HepG2 (cell line): ENCODE measurements around the gene CAMK1D. TPM values are rescaled to one million over a fixed set of nuclear protein-coding genes. Genes with fewer than 3 reads are reported as not detected.

Experiments used
- ATAC-seq: fragments of 200-7000 bp; cut with Tn5 transposase; 3 replicates; pipeline ENCODE4 v1.9.1; 2020; ENCODE audit warnings: mild to moderate bottlenecking, moderate library complexity
- BruUV-seq: library from RNA; stranded (reverse); fragments of 400-500 nt; replicated peaks from 2 replicates; lab custom pipeline; 2021; lab: Mats Ljungman, UMichigan
- CTCF ChIA-PET: fragments of 300-600 bp; formaldehyde crosslinking; extraction: SDS; loops from one replicate; lab custom pipeline; 2021; ENCODE audit warnings: low total read pairs, inconsistent platforms, low intra/inter-chr PET ratio; lab: Yijun Ruan, JAX
- POLR2A ChIA-PET: fragments of 350-600 bp; sonication (Branson Sonifier 250); formaldehyde crosslinking; loops from one replicate; lab custom pipeline; 2020; ENCODE audit warnings: antibody characterized with exemption, inconsistent platforms; lab: Yijun Ruan, JAX
- DNase-seq: peaks from one replicate; pipeline ENCODE4 v3.0.0-alpha.2; 2015; ENCODE audit warnings: low spot score
- FAIRE-seq: peaks from 3 replicates; lab custom pipeline; 2011; peaks lifted over from hg19 to GRCh38; lab: Jason Lieb, UNC
- H2AFZ ChIP-seq: one replicate; pipeline ENCODE4 v1.6.1; 2011; ENCODE audit warnings: low read length, inconsistent platforms
- H3K27ac ChIP-seq: fragments of 300-600 bp; 3 replicates; pipeline ENCODE4 v1.8.0; 2011; ENCODE audit warnings: mixed run types, mild to moderate bottlenecking, mixed read lengths, low read length, inconsistent platforms; ENCODE audit not compliant: insufficient read depth; ENCODE audit errors: extremely low read length
- H3K27me3 ChIP-seq, 2 experiments: fragments of 200-600 bp in 1 of 2; 2 replicates in 1 of 2; 3 replicates in 1 of 2; pipeline versions ENCODE4 v1.6.0 to v1.8.0; 2011; ENCODE audit warnings: low read length in 2 of 2, mild to moderate bottlenecking in 2 of 2, moderate library complexity in 2 of 2, inconsistent platforms in 1 of 2; ENCODE audit not compliant: insufficient read depth in 2 of 2, control insufficient read depth in 1 of 2
- H3K36me3 ChIP-seq, 2 experiments: fragments of 200-600 bp in 1 of 2; replicated peaks in 1 of 2; 2 replicates in 1 of 2; 3 replicates in 1 of 2; pipeline versions ENCODE4 v1.5.1 to v1.8.0; 2011; ENCODE audit warnings: low read length in 2 of 2, inconsistent platforms in 1 of 2; ENCODE audit not compliant: insufficient read depth in 2 of 2, control insufficient read depth in 1 of 2
- H3K4me1 ChIP-seq: 2 replicates; pipeline ENCODE4 v1.5.1; 2012; ENCODE audit warnings: low read length, inconsistent platforms; ENCODE audit not compliant: insufficient read depth
- H3K4me2 ChIP-seq: 2 replicates; pipeline ENCODE4 v1.6.0; 2011; ENCODE audit warnings: low read depth, low read length, inconsistent platforms
- H3K4me3 ChIP-seq, 3 experiments: fragments of 200-600 bp in 1 of 3; sonication (generic), shearing (Covaris generic) in 1 of 3; replicated peaks in 1 of 3; 2 replicates each; pipeline ENCODE4 v1.5.1; 2011 to 2016; ENCODE audit warnings: low read length in 3 of 3, inconsistent platforms in 2 of 3, low read depth in 2 of 3, mild to moderate bottlenecking in 2 of 3, control low read depth in 1 of 3, mixed read lengths in 1 of 3; ENCODE audit not compliant: insufficient read depth in 1 of 3
- H3K79me2 ChIP-seq: one replicate; pipeline ENCODE4 v1.6.1; 2011; ENCODE audit warnings: low read length, inconsistent platforms; ENCODE audit not compliant: insufficient read depth
- H3K9ac ChIP-seq: 2 replicates; pipeline ENCODE4 v1.6.0; 2011; ENCODE audit warnings: mild to moderate bottlenecking, low read depth, low read length, inconsistent platforms; ENCODE audit not compliant: insufficient read depth
- H3K9me3 ChIP-seq: 2 replicates; pipeline ENCODE4 v1.5.1; 2012; ENCODE audit warnings: mild to moderate bottlenecking, low read length
- H4K20me1 ChIP-seq: 2 replicates; pipeline ENCODE4 v1.6.0; 2011; ENCODE audit warnings: inconsistent platforms, mild to moderate bottlenecking, low read length, moderate library complexity; ENCODE audit not compliant: insufficient read depth
- ELF1 ChIP-seq: sonication (generic); formaldehyde crosslinking; IDR thresholded peaks from 2 replicates; pipeline ENCODE4 v1.4.0; 2020; ENCODE audit warnings: missing genetic modification reagents
- GPN1 ChIP-seq: sonication (generic); formaldehyde crosslinking; IDR thresholded peaks from 2 replicates; pipeline ENCODE4 v1.5.1; 2020; ENCODE audit warnings: missing genetic modification reagents, borderline replicate concordance
- MIXL1 ChIP-seq: IDR thresholded peaks from 2 replicates; pipeline ENCODE4 v1.6.1; 2016
- POLR2G ChIP-seq: fragments of 200-400 bp; formaldehyde crosslinking; IDR thresholded peaks from 2 replicates; pipeline ENCODE4 v1.6.1; 2018; ENCODE audit warnings: mild to moderate bottlenecking, low read depth, low read length, moderate library complexity
- ZBTB20 ChIP-seq: sonication (generic); formaldehyde crosslinking; IDR thresholded peaks from 2 replicates; pipeline ENCODE4 v1.8.1; 2023; ENCODE audit warnings: missing genetic modification reagents, low read depth, mild to moderate bottlenecking, borderline replicate concordance
- ZNF746 ChIP-seq: sonication (generic); formaldehyde crosslinking; IDR thresholded peaks from 2 replicates; pipeline ENCODE4 v1.8.0; 2022; ENCODE audit warnings: mild to moderate bottlenecking, missing genetic modification reagents
- WGBS: methylation state at CpG from one replicate; pipeline ENCODE4 v1.1.6; 2017; ENCODE audit warnings: low lambda C conversion rate; 5-methylcytosine and 5-hydroxymethylcytosine counted together
- in situ Hi-C: cut with HindIII; loops from 2 replicates; pipeline ENCODE4 v1.10.0; 2017; ENCODE audit warnings: low pct_unique_long_range_greater_than_20kb; ENCODE audit not compliant: extremely low pct_ligation_motif_present
- intact Hi-C: fragments of 100-400 bp; cut with micrococcal nuclease; formaldehyde crosslinking; loops from one replicate; pipeline ENCODE4 v1.10.0; 2022; ENCODE audit not compliant: unreplicated experiment
- polyA plus RNA-seq, 8 experiments: library from polyadenylated mRNA; depleted of rRNA in 3 of 8; stranded (reverse) in 7 of 8; unstranded in 1 of 8; fragments of >200 nt; fragmentation: Illumina TruSeq in 4 of 8; extraction: Trizol in 4 of 8; gene quantifications; 2 replicates each; pipeline versions ENCODE4 v1.2.1 to v1.2.3, GENCODE V29; 2011 to 2016; ENCODE audit warnings: low read depth in 4 of 8, missing spikeins in 1 of 8, mixed read lengths in 1 of 8; ENCODE audit not compliant: insufficient read depth in 1 of 8
- total RNA-seq, 5 experiments: library from RNA; depleted of rRNA; stranded (reverse); fragments of >200 nt; fragmentation: Illumina TruSeq; extraction: Trizol; gene quantifications; 2 replicates each; pipeline ENCODE4 v1.2.3, GENCODE V29; 2016; ENCODE audit warnings: low read depth in 1 of 5
- TF ChIP-seq, protein P1 (sequence below): sonication (generic); formaldehyde crosslinking; conservative IDR thresholded peaks from 2 replicates; pipeline ENCODE4 v1.8.0; 2022; ENCODE audit warnings: low read depth, missing genetic modification reagents
- TF ChIP-seq, protein P2 (sequence below): IDR thresholded peaks from 2 replicates; pipeline ENCODE4 v1.4.0; 2020; ENCODE audit warnings: mild to moderate bottlenecking, missing genetic modification reagents
- TF ChIP-seq, protein P3 (sequence below): IDR thresholded peaks from 2 replicates; pipeline ENCODE4 v1.6.1; 2016
- TF ChIP-seq, protein P4 (sequence below): sonication (generic); formaldehyde crosslinking; IDR thresholded peaks from 2 replicates; pipeline ENCODE4 v1.4.0; 2020; ENCODE audit warnings: missing genetic modification reagents
- TF ChIP-seq, protein P5 (sequence below): sonication (generic); formaldehyde crosslinking; IDR thresholded peaks from 2 replicates; pipeline ENCODE4 v1.4.0; 2020; ENCODE audit warnings: missing genetic modification reagents, borderline replicate concordance

CAMK1D gene
- total and polyA plus RNA-seq, 2 of the 13 experiments (the other 11 are each of a cell fraction or from before 2014, with no cell fraction given) = under 0.01 TPM; not detected in 1

DNA sequence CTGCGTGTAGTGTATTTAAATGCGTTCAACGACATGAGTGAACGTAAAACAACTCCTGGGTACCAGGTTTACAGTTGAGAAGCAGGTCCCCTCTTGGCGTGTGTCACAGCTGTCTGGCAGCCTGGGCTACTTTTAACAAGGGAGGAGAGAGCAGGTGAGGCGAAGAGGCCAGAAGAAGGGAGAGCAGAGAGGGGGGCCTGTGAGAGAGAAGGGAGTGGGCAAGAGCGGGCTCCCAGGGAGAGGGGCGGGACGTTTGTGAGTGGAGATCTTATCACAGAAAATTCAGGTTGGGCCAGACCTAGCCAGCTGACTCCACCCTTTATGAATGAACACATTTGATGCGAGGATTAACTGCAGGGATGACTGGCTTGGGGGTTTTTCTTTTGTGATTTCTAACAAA, 154.0 kb downstream of the CAMK1D start:
- Histone ChIP-seq H3K79me2 (no peaks in the 10 kb centered on the region), H3K4me2 (no peak overlapping the region), H3K9ac (no peak overlapping the region), H2AFZ (no peak overlapping the region), H3K9me3 (peaks cover 4% of the 10 kb centered on the region; the same call in 1 of the 2 replicates), H3K4me3 (no peak overlapping the region), H4K20me1 (no peaks in the 10 kb centered on the region), H3K27ac (no peak overlapping the region), H3K27me3 (no peaks in the 10 kb centered on the region), H3K36me3 (no peaks in the 10 kb centered on the region), H3K4me1 (peaks cover 18% of the 10 kb centered on the region)
- in situ Hi-C loops = no loop called here
- BruUV-seq = no TSS peak
- TF ChIP-seq GPN1 (CRISPR knock-in tag) (no peak), POLR2G (no peak), MIXL1 (no peak), ELF1 (CRISPR knock-in tag) (no peak), ZNF746 (no peak), ZBTB20 (CRISPR knock-in tag) (no peak)
- TF ChIP-seq, protein P1, sequence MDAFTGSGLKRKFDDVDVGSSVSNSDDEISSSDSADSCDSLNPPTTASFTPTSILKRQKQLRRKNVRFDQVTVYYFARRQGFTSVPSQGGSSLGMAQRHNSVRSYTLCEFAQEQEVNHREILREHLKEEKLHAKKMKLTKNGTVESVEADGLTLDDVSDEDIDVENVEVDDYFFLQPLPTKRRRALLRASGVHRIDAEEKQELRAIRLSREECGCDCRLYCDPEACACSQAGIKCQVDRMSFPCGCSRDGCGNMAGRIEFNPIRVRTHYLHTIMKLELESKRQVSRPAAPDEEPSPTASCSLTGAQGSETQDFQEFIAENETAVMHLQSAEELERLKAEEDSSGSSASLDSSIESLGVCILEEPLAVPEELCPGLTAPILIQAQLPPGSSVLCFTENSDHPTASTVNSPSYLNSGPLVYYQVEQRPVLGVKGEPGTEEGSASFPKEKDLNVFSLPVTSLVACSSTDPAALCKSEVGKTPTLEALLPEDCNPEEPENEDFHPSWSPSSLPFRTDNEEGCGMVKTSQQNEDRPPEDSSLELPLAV (CRISPR knock-in tag) = no peak
- TF ChIP-seq, protein P2, sequence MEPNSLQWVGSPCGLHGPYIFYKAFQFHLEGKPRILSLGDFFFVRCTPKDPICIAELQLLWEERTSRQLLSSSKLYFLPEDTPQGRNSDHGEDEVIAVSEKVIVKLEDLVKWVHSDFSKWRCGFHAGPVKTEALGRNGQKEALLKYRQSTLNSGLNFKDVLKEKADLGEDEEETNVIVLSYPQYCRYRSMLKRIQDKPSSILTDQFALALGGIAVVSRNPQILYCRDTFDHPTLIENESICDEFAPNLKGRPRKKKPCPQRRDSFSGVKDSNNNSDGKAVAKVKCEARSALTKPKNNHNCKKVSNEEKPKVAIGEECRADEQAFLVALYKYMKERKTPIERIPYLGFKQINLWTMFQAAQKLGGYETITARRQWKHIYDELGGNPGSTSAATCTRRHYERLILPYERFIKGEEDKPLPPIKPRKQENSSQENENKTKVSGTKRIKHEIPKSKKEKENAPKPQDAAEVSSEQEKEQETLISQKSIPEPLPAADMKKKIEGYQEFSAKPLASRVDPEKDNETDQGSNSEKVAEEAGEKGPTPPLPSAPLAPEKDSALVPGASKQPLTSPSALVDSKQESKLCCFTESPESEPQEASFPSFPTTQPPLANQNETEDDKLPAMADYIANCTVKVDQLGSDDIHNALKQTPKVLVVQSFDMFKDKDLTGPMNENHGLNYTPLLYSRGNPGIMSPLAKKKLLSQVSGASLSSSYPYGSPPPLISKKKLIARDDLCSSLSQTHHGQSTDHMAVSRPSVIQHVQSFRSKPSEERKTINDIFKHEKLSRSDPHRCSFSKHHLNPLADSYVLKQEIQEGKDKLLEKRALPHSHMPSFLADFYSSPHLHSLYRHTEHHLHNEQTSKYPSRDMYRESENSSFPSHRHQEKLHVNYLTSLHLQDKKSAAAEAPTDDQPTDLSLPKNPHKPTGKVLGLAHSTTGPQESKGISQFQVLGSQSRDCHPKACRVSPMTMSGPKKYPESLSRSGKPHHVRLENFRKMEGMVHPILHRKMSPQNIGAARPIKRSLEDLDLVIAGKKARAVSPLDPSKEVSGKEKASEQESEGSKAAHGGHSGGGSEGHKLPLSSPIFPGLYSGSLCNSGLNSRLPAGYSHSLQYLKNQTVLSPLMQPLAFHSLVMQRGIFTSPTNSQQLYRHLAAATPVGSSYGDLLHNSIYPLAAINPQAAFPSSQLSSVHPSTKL (CRISPR knock-in tag) = no peak
- TF ChIP-seq, protein P3, sequence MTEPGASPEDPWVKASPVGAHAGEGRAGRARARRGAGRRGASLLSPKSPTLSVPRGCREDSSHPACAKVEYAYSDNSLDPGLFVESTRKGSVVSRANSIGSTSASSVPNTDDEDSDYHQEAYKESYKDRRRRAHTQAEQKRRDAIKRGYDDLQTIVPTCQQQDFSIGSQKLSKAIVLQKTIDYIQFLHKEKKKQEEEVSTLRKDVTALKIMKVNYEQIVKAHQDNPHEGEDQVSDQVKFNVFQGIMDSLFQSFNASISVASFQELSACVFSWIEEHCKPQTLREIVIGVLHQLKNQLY (CRISPR knock-in tag) = no peak
- TF ChIP-seq, protein P4, sequence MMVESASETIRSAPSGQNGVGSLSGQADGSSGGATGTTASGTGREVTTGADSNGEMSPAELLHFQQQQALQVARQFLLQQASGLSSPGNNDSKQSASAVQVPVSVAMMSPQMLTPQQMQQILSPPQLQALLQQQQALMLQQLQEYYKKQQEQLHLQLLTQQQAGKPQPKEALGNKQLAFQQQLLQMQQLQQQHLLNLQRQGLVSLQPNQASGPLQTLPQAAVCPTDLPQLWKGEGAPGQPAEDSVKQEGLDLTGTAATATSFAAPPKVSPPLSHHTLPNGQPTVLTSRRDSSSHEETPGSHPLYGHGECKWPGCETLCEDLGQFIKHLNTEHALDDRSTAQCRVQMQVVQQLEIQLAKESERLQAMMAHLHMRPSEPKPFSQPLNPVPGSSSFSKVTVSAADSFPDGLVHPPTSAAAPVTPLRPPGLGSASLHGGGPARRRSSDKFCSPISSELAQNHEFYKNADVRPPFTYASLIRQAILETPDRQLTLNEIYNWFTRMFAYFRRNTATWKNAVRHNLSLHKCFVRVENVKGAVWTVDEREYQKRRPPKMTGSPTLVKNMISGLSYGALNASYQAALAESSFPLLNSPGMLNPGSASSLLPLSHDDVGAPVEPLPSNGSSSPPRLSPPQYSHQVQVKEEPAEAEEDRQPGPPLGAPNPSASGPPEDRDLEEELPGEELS (CRISPR knock-in tag) = no peak
- TF ChIP-seq, protein P5, sequence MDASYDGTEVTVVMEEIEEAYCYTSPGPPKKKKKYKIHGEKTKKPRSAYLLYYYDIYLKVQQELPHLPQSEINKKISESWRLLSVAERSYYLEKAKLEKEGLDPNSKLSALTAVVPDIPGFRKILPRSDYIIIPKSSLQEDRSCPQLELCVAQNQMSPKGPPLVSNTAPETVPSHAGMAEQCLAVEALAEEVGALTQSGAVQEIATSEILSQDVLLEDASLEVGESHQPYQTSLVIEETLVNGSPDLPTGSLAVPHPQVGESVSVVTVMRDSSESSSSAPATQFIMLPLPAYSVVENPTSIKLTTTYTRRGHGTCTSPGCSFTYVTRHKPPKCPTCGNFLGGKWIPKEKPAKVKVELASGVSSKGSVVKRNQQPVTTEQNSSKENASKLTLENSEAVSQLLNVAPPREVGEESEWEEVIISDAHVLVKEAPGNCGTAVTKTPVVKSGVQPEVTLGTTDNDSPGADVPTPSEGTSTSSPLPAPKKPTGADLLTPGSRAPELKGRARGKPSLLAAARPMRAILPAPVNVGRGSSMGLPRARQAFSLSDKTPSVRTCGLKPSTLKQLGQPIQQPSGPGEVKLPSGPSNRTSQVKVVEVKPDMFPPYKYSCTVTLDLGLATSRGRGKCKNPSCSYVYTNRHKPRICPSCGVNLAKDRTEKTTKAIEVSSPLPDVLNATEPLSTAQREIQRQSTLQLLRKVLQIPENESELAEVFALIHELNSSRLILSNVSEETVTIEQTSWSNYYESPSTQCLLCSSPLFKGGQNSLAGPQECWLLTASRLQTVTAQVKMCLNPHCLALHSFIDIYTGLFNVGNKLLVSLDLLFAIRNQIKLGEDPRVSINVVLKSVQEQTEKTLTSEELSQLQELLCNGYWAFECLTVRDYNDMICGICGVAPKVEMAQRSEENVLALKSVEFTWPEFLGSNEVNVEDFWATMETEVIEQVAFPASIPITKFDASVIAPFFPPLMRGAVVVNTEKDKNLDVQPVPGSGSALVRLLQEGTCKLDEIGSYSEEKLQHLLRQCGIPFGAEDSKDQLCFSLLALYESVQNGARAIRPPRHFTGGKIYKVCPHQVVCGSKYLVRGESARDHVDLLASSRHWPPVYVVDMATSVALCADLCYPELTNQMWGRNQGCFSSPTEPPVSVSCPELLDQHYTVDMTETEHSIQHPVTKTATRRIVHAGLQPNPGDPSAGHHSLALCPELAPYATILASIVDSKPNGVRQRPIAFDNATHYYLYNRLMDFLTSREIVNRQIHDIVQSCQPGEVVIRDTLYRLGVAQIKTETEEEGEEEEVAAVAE (CRISPR knock-in tag) = no peak
- intact Hi-C loops = no loop called here
- ChIA-PET CTCF (no interaction called here), POLR2A (no interaction called here)
- DNase-seq (no peak), ATAC-seq (no peak), FAIRE-seq (no peak)
- 63% methylated on average over 10 of the region's 10 CpGs for WGBS
